ENCODE data around the gene P3H2. TPM values are rescaled to one million over a fixed set of nuclear protein-coding genes. Genes with fewer than 3 reads are reported as not detected.
"Not testable (repeated sequence)": the region's sequence is repeated elsewhere in the genome, so short reads cannot be mapped to it uniquely, and the experiment has no call there.

P3H2 gene
- total RNA-seq, 6 experiments from 2014 or later: 37.6 to 43.2 (median 39.5) TPM

DNA sequence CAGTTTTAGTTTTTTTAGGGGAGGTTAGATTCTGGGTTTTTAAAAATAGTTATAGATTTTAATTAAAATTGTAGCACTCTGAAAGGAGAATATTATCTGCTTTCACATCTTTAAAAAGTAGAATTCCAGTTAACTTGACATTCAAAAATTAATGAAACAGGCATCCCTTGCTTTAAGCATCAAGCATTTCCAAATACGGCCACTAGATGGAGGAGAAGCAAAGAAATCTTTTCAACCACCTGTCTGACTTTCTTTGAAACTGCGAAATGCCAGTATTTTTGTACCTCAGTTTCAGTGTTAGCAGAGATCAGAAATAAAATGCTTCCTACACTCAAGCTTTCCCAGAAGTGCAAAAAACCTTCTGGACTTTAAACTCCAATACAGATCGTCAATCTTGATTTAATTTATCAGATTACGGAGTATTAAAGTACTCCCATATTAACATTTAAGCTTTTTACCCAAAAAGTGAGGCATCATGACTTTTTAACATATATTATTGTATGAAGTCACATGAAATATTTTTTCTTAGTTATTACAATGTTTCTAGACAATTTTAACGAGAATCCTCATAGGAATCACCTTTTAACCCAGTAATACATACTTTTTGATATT lies 153.3 kb downstream of the P3H2 start:
- Mint-ChIP-seq H3K27ac (no peak overlapping the region), H3K27me3 (ENCODE audit: insufficient read depth) (peaks cover 3% of the 10 kb centered on the region), H3K4me3 (no peak overlapping the region), H3K4me1 (ENCODE audit: low read depth) (peaks cover 18% of the 10 kb centered on the region), H3K36me3 (ENCODE audit: low read depth) (peaks cover 9% of the 10 kb centered on the region), H3K9me3 (no peaks in the 10 kb centered on the region)
- TF ChIP-seq, protein P1, sequence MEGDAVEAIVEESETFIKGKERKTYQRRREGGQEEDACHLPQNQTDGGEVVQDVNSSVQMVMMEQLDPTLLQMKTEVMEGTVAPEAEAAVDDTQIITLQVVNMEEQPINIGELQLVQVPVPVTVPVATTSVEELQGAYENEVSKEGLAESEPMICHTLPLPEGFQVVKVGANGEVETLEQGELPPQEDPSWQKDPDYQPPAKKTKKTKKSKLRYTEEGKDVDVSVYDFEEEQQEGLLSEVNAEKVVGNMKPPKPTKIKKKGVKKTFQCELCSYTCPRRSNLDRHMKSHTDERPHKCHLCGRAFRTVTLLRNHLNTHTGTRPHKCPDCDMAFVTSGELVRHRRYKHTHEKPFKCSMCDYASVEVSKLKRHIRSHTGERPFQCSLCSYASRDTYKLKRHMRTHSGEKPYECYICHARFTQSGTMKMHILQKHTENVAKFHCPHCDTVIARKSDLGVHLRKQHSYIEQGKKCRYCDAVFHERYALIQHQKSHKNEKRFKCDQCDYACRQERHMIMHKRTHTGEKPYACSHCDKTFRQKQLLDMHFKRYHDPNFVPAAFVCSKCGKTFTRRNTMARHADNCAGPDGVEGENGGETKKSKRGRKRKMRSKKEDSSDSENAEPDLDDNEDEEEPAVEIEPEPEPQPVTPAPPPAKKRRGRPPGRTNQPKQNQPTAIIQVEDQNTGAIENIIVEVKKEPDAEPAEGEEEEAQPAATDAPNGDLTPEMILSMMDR (IDR thresholded peaks at IDR 0.05): peak; percentile 93
- DNase-seq: peak; percentile 55

DNA sequence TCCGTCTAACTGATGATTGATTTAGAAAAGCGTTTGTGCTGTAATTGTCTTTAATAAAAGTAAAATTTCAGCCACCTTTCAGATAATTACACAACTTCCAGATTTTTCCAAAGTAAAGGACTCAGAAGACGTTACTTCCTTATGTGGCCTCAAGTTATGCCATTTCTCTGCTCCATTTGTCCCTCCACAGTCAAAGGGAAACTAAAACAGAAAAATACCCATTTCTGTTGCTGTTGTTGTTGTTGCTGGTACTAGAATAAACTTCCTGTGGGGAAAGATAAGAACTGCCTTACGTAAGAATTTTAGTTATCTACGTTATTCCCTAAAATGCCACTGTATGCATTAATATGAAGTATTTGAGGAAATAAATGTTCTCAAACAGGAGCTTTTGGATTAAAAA lies 153.9 kb downstream of the P3H2 start:
- Mint-ChIP-seq H3K36me3 (ENCODE audit: low read depth) (peaks cover 9% of the 10 kb centered on the region), H3K4me3 (no peak overlapping the region), H3K4me1 (ENCODE audit: low read depth) (peaks cover 19% of the 10 kb centered on the region), H3K27ac (no peak overlapping the region), H3K9me3 (no peaks in the 10 kb centered on the region), H3K27me3 (ENCODE audit: insufficient read depth) (peaks cover 3% of the 10 kb centered on the region)
- TF ChIP-seq, protein P1 (IDR thresholded peaks at IDR 0.05): no peak
- DNase-seq: no peak

DNA sequence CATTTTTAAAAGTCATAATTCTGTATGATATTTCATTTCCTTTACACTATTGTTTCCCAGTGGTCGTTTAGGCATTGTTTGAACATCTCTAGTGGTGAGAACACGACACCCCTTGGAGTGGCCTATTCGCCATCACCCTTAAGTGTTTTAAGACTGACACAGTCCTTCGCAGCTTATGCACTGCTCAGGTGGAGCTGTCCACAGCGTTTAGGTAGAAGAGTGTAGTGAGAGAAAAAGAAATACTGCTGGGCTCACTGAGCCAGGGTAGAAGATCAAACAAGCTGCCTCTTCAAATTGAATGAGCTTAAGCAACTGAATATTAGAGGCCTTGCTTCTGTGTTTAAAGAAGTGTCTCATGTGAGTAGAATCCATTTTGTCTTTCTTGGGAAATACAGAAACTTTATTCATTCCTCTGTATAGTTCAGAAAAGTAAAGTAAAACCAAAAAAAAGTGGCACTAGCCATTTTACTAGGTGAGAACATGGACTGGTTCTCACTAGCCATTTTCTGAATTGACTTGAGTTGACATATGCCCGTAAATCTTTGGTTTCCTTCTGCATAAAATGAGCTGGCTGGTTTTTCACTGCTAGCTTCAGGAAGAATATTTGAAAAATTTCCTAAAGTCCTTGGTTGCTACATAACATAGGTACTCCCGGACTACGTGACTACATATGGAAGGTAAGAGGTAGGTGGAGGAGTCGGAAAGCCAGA lies 155.9 kb downstream of the P3H2 start:
- DNase-seq: no peak
- no peak overlapping the region for H3K27ac Mint-ChIP-seq
- H3K36me3 Mint-ChIP-seq (ENCODE audit: low read depth): peaks cover 9% of the 10 kb centered on the region
- H3K27me3 Mint-ChIP-seq (ENCODE audit: insufficient read depth): peaks cover 3% of the 10 kb centered on the region
- no peaks in the 10 kb centered on the region for H3K9me3 Mint-ChIP-seq
- TF ChIP-seq, protein P1 (IDR thresholded peaks at IDR 0.05): no peak
- peaks cover 16% of the 10 kb centered on the region for H3K4me1 Mint-ChIP-seq (ENCODE audit: low read depth)
- no peak overlapping the region for H3K4me3 Mint-ChIP-seq

DNA sequence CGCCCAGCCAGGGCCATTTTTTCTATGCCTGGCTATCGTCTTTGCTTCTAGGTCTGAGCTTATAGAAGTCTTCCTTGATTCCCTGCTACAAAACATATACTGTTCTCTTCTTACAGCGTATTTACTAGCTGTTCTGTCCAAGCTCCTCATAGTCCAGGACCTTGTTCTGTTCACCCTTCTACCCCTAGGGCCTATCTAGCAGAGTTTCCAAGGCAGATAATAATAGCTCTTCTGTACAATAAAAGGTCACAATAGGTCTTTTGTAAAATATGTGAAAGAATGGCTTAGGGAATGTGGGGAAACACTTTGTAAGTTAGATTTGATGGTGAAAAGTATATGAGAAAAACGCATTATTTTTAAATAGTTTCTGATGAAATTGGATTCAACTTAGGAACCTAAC lies 158.2 kb downstream of the P3H2 start:
- Mint-ChIP-seq H3K36me3 (ENCODE audit: low read depth) (no peaks in the 10 kb centered on the region; the same call in 1 of the 2 replicates), H3K27me3 (ENCODE audit: insufficient read depth) (peaks cover 3% of the 10 kb centered on the region), H3K4me3 (no peak overlapping the region), H3K4me1 (ENCODE audit: low read depth) (peaks cover 16% of the 10 kb centered on the region), H3K9me3 (no peaks in the 10 kb centered on the region), H3K27ac (no peak overlapping the region)
- no peak for DNase-seq
- TF ChIP-seq, protein P1 (IDR thresholded peaks at IDR 0.05): no peak

DNA sequence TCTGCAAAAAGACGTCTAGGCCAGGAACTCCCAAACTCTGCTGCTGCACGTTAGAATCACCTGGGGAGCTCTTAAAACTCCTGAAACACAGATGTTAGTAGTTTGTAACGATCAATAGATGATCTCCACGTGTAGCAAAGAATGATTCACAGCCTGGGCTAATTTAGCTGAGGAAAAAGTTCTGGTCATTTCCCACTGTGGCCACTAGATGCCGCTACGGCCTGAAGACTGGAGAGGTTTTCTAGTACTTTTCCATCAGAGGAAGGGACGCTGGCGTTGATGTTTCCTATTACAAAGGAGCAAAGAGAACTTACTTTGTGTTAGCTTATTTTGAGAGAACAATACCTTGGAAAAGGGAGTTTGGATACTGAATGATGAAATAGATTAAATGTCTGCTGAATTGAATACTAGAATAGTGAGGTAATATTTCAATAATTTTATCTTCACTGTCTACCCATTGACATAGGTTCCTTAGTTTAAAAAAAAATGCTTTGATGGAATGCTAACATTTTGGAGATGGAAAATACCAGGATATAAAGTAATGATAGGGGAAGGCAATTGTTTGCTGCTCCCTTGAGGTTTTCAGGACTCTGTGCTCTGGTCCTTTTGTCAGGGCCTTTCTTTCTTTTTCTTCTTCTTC lies 159.1 kb downstream of the P3H2 start:
- peak overlapping the region; percentile 9; the same call in 1 of the 2 replicates for H3K27ac Mint-ChIP-seq
- H3K36me3 Mint-ChIP-seq (ENCODE audit: low read depth): no peaks in the 10 kb centered on the region; the same call in 1 of the 2 replicates
- H3K27me3 Mint-ChIP-seq (ENCODE audit: insufficient read depth): peaks cover 2% of the 10 kb centered on the region
- no peak overlapping the region for H3K4me3 Mint-ChIP-seq
- H3K9me3 Mint-ChIP-seq: no peaks in the 10 kb centered on the region
- DNase-seq: peak; percentile 73
- H3K4me1 Mint-ChIP-seq (ENCODE audit: low read depth): peaks cover 16% of the 10 kb centered on the region
- TF ChIP-seq, protein P1 (IDR thresholded peaks at IDR 0.05): peak; percentile 98

DNA sequence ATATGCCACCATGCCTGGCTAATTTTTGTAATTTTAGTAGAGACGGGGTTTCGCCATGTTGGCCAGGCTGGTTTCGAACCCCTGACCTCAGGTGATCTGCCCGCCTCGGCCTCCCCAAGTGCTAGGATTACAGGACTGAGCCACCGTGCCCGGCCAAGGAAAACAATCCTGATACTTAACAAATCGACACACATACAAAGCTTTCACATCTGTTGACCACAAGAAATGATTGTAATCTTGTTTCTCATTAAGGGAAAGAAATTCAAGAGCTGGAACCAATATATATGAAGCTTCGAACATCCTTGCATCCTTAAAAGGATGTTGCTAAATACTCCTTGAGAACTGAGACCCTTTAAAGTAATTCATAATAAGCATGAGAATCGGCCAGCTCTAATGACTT lies 159.6 kb downstream of the P3H2 start:
- not testable (repeated sequence) for H3K27me3 Mint-ChIP-seq (ENCODE audit: insufficient read depth); DNase-seq; H3K9me3 Mint-ChIP-seq; H3K27ac Mint-ChIP-seq; H3K4me3 Mint-ChIP-seq; H3K36me3 Mint-ChIP-seq (ENCODE audit: low read depth)
- peaks cover 16% of the 10 kb centered on the region for H3K4me1 Mint-ChIP-seq (ENCODE audit: low read depth)

Measured in HFFc6 (cell line).